Posterior cingulate gyrus (tissue), 11 donors: ENCODE measurements around the gene CD38.
"Not testable (repeated sequence)": the region's sequence is repeated elsewhere in the genome, so short reads cannot be mapped to it uniquely, and the experiment has no call there.

Experiments
- DNase-seq, 10 donors: peaks; one replicate each; pipeline versions ENCODE4 v3.0.0 to v3.0.0-alpha.2; 2020 to 2021; ENCODE audit warnings: mixed read lengths in 3 of 10
- intact Hi-C: fragments of 100-400 bp; cut with DNase I; formaldehyde crosslinking; loops from one replicate; pipeline ENCODE4 v1.15.1; 2023

Gene CD38

GRCh38 chr4:15794426-15794825 is 16.3 kb downstream of the CD38 start:
- intact Hi-C loops = no loop called here
- DNase-seq = no peak

GRCh38 chr4:15794905-15795304 is 16.8 kb downstream of the CD38 start:
- DNase-seq = no peak

GRCh38 chr4:15797320-15797719 is 19.2 kb downstream of the CD38 start:
- DNase-seq = no peak
- intact Hi-C loops = no loop called here

More at GRCh38 chr4:15794905-15795304, 16.8 kb downstream of the CD38 start:
- intact Hi-C loops = no loop called here

- intact Hi-C loops = no loop called here
- DNase-seq = no peak
These were observed 21.0 kb downstream of the CD38 start for GRCh38 chr4:15799141-15799540.

GRCh38 chr4:15799701-15800100 is 21.6 kb downstream of the CD38 start:
- intact Hi-C loops = loop anchor here (5.0 kb wide), 1 partner anchor 67 kb away; no protein-coding TSS in a partner anchor
- no peak for DNase-seq

- intact Hi-C loops = loop anchor here (5.0 kb wide), 1 partner anchor 70 kb away; no protein-coding TSS in a partner anchor
These were observed 24.4 kb downstream of the CD38 start for GRCh38 chr4:15802497-15802896.

GRCh38 chr4:15805583-15806517 is 27.7 kb downstream of the CD38 start:
- DNase-seq = peak in 2 of 10 donors; percentile 15 to 19
- intact Hi-C loops = loop anchor here (2.0 kb wide), 2 partner anchors 151 to 195 kb away; no protein-coding TSS in a partner anchor

More at GRCh38 chr4:15802497-15802896, 24.4 kb downstream of the CD38 start:
- not testable (repeated sequence) for DNase-seq

GRCh38 chr4:15809058-15809457 is 30.9 kb downstream of the CD38 start:
- intact Hi-C loops = no loop called here
- DNase-seq = no peak

- no peak for DNase-seq
- intact Hi-C loops = no loop called here
These were observed 31.3 kb downstream of the CD38 start for GRCh38 chr4:15809466-15809865.

- no peak for DNase-seq
- intact Hi-C loops = no loop called here
These were observed 33.7 kb downstream of the CD38 start for GRCh38 chr4:15811703-15812337.

- intact Hi-C loops = no loop called here
- peak in 1 of 10 donors; percentile 50 for DNase-seq
These were observed 54.7 kb downstream of the CD38 start for GRCh38 chr4:15832523-15833451.

- DNase-seq = no peak
- intact Hi-C loops = no loop called here
These were observed 55.7 kb downstream of the CD38 start for GRCh38 chr4:15833801-15834200.

- no peak for DNase-seq
- intact Hi-C loops = no loop called here
These were observed 58.2 kb downstream of the CD38 start for GRCh38 chr4:15836362-15836761.

GRCh38 chr4:15837591-15837990 is 59.5 kb downstream of the CD38 start:
- no peak for DNase-seq
- intact Hi-C loops = no loop called here

GRCh38 chr4:15841194-15841730 is 63.1 kb downstream of the CD38 start:
- DNase-seq, intact Hi-C loops: not testable (repeated sequence)

GRCh38 chr4:15847746-15848145 is 69.6 kb downstream of the CD38 start:
- no peak for DNase-seq
- intact Hi-C loops = no loop called here

GRCh38 chr4:15848191-15848842 is 70.2 kb downstream of the CD38 start:
- intact Hi-C loops = no loop called here
- no peak for DNase-seq

- intact Hi-C loops = no loop called here
- no peak for DNase-seq
These were observed 73.8 kb downstream of the CD38 start for GRCh38 chr4:15851969-15852368.

- no peak for DNase-seq
- intact Hi-C loops = no loop called here
These were observed 74.4 kb downstream of the CD38 start for GRCh38 chr4:15852524-15852923.

GRCh38 chr4:15853345-15853744 is 75.2 kb downstream of the CD38 start:
- intact Hi-C loops = no loop called here
- DNase-seq = no peak
